Measurements from ENCODE around the gene MOB4.

MOB4 gene

DNA sequence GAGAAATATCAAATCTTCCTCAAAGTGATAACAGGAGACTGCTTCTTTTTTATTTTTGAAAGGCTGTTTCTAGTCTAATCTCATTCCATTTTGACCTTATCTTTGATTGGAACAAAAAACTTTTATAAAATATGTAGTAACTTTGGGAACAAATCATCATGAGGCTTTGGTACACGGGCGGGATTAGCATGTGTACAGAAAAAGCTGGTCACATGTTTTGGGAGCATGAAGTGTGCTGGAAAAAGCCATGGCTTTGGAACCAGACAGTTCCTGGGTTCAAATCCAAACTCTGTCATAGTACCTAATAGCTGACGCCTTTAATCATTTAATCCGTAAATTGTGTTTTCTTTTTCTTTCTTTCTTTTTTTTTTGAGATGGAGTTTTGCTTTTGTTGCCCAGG, 81.3 kb downstream of the MOB4 start:
- DNase-seq: no peak

DNA sequence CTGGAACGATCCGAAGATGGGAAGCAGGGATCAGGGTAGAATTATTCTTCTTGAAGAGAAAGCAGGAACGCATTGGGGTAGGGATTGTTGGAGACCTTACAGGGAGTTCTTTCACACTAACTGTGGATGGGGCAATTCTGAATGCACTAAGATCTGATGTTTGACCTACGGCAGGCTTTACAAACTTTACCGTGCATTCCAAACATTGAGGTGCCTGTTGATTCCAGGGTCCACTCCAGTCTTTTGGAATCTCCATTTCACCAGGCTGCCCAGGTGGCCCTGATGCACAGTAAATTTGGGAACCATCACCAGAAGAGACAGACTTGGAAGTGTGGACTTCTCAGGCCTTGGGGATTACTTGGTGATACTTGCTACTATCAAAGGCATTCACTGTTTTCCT, 82.6 kb downstream of the MOB4 start:
- no peak for DNase-seq

DNA sequence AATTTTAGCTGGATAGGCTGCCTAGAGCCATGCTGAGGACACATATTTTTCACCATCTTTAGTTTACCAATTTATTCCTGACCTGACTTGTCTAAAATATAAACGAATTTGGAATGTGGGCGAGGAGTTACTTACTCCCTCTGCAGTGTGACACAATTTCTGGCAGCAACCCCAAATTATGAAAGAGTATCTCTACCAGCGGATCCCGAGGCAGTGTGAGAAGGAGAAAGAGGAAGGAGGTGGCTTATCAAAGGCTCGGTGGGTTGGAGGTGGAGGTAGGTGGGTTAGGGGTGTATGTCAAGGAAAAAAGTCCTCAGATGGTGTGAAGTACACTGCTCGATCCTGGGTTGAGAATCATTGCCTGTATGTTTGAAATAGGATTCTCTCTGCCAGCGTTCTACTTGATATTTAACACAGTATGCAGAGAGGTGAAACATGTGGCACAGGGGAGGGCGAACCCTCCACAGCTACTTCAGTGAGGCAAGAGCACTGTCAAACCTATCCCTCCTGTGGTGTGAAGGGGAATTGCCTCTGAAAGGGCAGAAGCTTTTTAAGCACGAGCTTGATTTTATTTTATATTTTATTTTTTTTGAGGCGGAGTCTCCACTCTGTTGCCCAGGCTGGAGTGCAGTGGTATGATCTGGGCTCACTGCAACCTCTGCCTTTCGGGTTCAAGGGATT, 83.6 kb downstream of the MOB4 start:
- peak; percentile 29 for DNase-seq

DNA sequence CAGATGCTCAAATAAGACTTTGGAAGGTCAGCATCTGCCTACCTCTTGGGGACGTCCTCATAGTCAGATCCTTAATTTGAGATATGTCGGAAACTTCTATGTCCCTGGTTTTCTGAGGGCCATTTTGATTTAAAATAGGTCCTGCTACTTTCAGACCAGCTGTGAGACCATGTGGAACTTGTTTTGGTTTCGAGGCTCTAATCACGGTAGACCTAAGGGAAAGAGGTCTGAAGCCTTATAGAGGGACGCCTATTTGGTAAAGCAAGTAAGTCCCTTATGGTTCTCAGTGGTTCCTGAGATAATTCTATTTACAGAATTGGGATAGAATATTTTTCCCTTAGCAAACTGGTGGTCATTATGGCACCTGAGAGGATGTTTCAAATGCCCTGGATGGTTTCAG, 84.4 kb downstream of the MOB4 start:
- DNase-seq: no peak

DNA sequence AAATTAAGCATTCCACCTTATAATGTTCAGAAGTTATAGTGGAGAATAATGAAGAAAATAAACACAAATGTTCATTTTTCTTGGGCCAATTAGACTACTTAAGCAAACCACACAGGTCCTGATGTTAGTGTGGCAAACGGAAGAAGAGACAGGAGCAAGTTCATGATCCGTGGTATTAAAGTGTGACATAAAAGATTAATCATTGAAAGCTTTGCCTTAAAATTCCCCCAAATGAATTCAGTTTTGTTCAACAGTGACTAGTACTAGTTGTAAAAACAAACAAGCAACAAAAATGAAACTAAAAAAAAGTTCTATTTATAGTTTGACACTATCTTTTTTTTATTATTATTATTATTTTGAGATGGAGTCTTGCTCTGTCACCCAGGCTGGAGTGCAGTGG, 85.9 kb downstream of the MOB4 start:
- no peak for DNase-seq
